ENCODE results near the gene TRIM16.

DNA sequence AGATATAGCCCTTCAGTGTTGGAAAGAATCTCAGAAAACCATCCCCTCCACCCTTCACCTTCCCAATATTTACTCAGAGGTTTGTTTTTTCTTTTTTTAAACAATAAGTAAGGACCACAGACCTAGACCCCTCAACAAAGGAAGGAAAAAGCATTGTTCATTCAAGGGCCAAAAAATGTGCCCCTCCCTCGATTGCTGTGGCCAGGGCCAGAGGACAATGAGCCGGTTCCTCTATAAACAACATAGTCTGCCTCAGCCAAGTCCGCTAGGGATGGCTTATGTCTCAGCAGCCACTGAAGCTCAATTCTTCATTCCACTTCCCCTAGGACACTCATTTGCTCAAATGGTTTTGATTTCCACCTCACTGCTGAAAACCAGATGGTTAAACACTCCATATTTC lies 24.0 kb downstream of the TRIM16 start:
- TF ChIP-seq CTCF (IDR thresholded peaks at IDR 0.05) (no peak), POLR2A (IDR thresholded peaks at IDR 0.05; ENCODE audit: low read length) (no peak), ESRRA (IDR thresholded peaks at IDR 0.05; ENCODE audit: borderline replicate concordance, low read length) (no peak)
- TF ChIP-seq, protein P1, sequence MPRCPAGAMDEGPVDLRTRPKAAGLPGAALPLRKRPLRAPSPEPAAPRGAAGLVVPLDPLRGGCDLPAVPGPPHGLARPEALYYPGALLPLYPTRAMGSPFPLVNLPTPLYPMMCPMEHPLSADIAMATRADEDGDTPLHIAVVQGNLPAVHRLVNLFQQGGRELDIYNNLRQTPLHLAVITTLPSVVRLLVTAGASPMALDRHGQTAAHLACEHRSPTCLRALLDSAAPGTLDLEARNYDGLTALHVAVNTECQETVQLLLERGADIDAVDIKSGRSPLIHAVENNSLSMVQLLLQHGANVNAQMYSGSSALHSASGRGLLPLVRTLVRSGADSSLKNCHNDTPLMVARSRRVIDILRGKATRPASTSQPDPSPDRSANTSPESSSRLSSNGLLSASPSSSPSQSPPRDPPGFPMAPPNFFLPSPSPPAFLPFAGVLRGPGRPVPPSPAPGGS (IDR thresholded peaks at IDR 0.05), result no peak

Measured in A549 (cell line).